ENCODE results near the gene TRAK1.

The TRAK1 gene

DNA sequence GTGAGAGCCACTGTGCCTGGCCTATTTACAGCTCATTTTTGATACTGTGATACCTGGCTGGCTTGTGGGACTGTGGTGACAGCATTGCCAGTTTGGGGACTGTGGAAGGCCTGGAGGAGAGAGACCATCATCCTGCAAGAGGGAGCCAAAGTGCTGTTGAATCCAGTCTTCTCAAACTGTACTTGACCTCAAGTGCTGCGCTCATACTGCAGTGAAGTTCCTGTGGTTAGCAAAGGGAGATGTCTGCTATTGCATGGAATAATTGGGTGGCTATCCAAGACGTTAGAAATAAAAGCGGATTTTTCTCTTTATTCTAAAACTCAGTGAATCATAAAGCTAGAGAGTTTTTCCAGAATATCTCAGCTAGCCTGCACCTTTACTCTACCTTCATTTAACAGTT lies 91.4 kb downstream of the TRAK1 start:
- no peak for DNase-seq

DNA sequence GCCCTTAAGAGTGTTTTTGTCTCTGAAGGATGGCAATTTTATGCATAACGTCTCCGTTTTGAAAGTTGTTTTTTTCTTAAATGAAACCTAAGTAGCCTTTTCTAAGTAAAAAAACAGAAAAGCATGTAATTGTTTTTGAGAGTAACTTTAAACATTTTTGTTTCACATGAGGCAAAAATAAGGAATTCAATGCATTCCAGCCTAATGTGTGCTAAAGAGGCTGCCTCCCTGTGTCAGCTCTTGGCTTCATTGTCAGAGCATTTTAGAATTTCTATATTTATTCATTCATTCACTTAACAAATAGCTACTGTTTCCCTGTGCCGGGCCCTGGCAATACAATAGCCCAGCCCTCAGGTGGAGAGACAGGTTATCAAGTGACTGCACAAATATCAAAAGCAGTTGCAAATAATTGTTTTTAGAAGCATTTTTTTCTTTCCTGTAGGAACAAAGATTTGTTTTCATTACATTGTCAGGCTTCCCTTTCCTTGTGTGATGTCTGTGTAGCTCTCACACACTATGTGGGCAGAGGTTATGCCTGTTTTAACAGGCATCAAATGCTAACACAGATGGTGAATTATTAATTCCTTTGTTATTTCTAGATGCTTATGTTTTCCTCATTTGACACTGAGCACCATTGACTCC lies 93.0 kb downstream of the TRAK1 start:
- DNase-seq = no peak

DNA sequence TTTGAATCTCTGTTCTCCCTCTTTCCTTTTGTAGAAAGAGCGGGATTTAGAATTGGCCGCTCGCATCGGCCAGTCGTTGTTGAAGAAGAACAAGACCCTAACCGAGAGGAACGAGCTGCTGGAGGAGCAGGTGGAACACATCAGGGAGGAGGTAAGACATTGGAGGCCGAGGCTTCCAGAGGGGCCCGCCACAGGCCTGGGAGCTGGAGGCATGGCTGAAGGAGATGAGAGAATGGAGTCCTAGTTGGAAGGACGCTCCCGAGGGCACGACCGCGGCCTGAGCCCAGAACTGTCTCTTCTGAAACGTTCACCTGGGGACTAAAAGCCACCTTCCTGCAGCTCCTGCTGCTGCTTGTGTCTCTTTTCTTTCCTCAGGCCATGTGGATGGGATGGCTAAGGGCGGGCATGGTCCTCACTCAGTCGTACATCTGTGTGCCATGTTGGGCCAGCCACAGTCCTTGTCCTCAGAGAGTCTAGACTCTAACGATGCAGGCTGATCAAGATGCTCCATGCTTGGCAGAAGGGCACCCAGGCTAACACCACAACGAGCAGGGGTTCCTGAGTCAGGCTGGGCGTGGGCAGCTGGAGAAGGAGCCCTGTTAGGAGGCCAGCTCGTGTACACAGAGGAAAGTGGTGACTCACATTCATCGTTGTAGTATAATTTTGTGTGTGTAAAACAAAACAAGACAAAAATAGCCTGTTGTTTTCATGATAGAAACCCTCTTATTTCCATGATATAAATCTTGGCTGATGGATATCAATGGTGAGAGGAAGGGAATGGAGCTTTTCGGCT lies 93.7 kb downstream of the TRAK1 start:
- DNase-seq = no peak

DNA sequence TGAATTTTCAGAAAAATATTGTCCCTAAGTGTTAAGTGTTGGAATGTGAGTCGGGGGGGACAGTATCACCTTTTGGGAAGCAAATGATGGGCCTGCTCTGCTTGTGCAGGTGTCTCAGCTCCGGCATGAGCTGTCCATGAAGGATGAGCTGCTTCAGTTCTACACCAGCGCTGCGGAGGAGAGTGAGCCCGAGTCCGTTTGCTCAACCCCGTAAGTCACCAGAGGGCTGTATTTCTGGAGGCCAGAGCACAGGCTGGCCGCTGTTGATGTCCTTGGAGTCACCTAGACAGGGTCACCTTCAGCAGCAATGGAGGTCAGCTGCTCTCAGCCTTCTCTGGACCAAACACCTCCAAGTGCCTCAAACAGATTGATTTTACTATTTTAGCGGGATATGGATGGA lies 96.8 kb downstream of the TRAK1 start:
- DNase-seq = no peak

DNA sequence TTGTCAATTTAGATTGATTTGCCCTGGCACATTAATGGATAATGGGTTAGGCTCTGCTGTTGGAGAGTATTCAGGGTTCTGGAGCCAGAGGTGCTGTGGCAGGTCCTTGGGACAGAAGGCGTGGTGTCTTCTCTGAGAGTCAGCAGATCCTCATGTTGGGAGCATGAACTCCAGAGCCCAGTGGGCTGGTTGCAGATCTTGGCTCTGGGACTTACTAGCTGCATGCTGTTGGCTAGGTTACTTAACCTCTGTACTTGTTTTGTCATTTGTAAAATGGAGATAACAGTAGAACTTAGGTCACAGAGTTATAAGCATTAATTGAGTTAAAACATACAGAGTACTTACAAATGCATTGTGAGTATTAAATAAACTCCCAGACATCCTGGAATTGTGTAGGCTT lies 97.2 kb downstream of the TRAK1 start:
- DNase-seq = no peak

DNA sequence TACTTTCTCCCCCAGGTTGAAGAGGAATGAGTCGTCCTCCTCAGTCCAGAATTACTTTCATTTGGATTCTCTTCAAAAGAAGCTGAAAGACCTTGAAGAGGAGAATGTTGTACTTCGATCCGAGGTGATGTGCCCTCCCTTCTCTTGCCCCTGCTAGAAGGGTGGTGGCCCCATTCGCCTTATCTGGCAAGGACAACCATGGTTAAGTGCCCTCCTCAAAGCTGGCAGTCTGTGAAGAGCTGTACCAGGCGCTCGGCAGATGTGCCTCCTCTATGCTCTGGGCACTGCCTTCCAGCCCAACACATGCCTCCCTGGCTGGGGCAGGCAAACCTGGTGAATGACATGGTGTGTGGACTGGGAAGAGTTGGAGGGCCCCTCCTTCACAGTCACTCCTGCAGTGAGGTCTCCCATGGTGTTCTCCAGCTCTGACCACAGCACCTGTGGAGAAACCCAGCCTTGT lies 97.9 kb downstream of the TRAK1 start:
- DNase-seq = no peak

DNA sequence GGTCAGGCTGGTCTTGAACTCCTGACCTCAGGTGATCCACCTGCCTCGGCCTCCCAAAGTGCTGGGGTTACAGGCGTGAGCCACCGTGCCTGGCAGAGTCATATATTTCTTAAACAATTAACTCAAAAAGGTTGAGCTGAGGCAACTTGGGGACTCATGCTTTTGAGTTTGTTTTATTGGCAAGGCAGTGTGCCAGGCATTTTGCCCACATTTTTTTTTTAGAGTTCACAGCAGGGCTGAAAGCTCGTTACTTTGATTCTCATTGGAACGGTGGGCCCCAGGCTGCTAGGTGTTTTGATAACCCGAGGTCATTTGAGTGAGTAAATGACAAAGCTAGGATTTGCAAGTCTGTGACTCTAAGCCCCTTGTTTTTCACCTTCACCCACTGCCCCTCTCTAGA lies 98.6 kb downstream of the TRAK1 start:
- no peak for DNase-seq

DNA sequence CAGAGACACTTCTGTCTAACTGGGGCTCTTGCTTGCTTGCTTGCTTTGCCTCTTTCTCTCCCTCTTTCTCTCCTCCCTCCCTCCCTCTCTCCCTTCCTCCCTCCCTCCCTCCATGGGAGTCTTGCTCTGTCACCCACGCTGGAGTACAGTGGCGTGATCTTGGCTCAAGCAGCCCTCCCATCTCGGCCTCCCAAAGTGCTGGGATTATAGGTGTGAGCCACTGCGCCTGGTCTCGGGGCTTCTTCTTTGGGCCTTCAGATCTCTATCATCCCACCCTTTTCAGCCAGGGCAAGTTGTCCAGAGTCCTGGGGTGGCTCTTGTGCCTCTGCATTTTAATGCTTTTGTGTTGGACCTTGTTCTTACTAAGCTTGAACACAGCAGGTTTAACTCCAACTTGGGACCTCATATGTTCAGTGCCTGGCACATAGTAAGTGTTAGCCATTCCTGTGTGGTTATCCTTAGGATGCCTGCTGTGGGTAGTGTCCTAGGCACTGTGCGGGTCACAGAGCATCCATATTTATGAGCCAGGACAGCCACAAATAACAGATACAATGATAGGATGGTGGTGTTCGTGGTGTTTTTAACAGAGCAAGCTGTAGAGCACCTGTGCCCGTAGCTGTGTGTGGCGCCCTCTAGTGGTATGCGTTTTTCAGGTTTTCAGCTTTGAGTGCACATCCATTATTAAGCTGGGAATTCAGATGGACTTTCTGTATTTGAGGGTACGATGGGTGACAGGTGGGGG lies 99.7 kb downstream of the TRAK1 start:
- peak; percentile 67 for DNase-seq

DNA sequence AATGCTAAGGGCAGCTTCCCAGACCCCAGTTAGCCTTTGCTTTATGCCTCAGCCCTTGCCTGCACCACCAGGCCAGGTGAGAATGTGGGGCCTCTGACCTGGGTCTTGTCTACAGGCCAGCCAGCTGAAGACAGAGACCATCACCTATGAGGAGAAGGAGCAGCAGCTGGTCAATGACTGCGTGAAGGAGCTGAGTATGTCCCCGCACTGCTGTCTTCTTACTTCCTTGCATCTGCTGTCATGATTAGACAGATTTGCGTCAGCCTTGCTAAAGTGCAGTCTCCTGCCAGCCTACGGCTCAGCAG lies 100.2 kb downstream of the TRAK1 start:
- DNase-seq = no peak

DNA sequence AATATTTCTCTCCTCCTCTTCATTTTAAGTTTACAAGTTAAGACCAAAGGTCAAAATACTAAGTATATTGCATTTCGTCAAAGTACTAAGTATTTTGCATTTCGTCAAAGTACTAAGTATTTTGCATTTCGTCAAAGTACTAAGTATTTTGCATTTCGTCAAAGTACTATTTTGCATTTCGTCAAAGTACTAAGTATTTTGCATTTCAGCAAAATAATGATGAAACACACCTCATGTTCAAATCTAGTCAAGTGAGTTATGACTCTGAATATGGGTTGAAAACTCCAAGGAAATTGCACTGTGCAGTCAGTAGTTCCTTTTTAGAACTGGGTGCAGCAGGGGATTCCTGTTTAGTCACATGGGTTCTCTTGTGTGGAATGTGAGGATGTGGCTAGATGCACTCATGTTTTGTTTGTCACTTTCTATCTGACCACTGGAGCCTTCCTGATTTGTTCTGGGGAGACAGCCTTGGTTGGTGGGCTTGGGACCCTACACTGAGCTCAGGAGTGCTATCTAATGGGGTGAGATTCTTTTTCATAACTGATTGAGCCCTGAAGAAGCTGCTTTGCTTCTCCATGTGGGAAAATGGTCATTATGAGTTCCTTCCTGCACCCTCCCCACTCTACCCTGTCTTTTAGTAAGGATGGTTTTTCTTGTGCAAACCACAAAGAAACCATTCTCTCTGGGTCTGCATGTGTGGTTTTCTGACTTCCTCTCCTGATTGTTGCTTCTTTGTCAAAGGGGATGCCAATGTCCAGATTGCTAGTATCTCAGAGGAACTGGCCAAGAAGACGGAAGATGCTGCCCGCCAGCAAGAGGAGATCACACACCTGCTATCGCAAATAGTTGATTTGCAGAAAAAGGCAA lies 101.4 kb downstream of the TRAK1 start:
- no peak for DNase-seq

DNA sequence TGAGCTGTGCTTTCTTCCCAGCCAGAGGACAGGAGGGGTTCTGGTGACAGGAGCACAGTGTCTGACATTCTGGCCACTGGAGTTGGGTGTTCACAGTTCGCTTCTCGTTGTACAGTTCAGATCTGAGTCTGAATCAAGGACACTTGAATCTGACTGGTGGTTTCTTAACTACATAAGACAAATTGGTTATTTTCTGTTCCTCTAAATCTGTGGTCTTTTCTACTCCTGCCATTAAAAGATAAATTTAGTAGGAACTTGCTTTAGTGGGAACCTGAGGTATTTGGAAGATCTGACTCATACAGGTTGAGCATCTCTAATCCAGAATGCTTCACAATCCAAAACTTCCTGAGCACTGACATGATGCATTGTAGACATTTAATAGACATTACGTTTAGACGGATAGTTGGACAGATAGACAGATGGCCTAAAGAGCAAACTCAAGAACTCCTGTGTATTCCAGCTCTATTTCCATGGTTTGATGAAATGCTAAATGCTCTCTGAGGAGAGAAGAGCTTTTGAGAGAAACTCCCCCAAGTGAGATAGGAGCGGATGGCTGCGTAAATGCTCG lies 103.9 kb downstream of the TRAK1 start:
- DNase-seq = no peak

DNA sequence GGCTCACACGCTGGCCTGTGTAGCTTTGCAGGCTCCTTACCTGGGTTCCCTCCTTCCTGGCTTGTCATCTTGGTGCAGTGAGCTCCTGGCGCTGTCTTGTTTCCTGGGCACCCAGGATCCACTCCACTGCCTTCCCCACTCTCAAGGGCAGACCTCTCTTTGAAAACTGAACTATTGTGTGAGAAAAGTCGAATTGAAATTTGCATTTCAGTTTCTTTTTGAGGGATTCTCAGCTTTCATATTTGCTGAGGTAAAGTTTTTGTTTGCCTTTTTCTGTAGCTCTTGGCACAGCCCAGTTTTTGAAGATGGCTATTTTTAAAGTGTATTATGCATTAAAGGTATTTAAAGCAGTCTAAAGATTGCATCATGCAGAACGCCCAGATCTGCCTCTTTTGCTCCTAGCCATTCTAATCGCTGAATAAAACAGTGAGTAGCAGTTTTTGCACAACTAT lies 104.7 kb downstream of the TRAK1 start:
- DNase-seq = no peak

DNA sequence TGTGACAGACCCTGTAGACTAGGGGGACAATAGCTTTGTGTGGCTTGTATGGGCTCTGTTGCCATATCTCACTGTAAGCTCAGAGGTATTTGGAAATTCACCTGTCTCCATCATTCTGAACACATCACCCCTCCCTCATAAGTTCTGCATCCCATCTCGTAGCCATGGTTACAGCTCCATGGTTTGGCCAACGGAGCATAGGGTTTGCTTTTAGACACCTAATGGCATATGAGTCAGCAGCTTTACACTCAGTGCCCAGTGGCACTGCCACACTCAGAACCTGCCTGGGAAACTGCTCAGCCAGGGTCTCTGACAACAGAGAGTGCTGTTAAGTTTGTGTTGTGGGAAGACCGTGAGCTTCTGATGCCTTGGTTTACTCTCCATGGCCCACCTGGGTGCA lies 107.6 kb downstream of the TRAK1 start:
- DNase-seq = no peak

DNA sequence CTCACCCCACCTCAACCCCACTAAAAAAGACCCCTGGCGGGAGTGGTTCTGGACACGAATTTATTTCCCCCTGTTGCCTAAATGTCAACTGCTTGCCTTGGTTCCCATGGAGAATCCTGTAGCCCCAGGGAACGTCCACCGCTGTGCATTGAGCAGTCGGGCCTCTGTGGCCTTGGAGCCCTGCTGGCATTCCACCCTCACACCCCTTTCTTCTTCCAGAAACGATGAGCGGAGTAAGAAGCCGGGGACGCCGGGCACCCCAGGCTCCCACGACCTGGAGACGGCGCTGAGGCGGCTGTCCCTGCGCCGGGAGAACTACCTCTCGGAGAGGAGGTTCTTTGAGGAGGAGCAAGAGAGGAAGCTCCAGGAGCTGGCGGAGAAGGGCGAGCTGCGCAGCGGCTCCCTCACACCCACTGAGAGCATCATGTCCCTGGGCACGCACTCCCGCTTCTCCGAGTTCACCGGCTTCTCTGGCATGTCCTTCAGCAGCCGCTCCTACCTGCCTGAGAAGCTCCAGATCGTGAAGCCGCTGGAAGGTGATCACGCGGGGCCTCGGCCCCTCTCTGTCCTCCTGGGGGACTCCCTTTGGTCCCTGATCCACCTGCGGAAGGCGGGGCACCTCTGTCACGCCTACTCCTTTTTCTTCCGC lies 111.2 kb downstream of the TRAK1 start:
- DNase-seq = no peak

DNA sequence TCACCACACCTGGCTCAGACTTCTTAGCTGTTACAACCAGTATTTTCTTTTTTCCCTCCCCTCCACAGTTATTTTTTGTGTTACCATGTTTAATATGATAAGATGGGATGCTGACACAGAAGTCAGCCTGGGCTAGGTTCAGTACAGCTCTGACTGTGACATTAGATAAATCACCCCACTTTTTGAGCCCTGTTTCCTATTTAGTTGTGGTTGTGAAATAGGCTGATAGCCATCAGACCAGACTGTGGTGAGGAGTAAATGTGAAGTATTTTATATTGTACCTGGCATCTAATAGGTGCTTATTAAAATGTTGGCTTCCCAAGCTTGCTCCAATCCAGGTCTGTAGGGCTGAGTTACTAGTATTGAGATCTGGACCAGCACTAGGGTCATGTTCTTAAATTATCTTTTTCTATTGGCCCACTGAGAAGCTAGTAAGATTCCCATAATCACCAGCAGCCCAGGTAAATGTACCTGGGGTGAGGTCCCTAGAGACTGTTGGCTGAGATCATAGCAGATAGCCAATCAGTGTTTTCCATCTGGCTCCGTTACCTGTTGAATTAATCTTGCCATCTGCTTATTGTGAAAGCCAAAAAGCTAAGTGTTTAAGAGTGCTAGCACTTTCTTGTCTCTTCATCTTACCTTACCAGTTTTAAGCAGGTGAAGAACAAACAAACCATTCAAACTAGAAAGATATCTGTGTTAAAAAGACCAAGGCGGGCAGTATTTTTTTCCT lies 113.9 kb downstream of the TRAK1 start:
- no peak for DNase-seq

DNA sequence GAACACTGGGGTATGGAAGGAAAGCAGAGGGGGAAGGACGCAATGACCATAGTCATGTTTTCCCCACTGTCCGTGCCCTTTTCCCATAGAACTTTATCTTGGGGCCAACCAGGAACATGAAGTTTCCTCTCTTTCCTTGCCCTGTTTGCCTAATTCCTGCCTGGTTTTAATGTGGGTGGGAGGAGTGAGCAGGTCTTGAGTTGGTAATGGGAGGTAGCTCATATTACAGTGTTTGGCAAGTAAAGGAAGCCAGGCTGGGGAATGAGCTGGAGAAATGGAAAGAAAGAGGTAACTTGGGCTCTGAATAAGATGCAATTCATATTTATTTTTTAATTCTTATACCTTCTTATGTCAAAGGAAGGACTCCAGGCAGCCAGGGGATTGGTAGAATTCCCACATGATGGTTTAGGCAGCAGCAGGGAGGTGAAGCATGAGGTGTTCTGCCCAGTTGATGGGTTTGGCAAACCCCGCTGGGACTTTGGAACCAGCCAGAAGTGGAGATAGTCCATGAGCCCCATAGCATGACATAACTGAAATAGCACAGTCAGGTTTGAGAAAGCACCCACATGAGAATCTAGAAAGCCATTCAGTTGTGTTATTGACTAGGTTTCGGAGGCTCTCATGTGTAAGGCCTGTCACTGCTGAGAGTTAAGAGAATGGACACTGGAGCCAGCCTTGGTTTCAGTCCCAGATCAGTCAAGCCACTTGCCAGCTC lies 114.8 kb downstream of the TRAK1 start:
- no peak for DNase-seq

DNA sequence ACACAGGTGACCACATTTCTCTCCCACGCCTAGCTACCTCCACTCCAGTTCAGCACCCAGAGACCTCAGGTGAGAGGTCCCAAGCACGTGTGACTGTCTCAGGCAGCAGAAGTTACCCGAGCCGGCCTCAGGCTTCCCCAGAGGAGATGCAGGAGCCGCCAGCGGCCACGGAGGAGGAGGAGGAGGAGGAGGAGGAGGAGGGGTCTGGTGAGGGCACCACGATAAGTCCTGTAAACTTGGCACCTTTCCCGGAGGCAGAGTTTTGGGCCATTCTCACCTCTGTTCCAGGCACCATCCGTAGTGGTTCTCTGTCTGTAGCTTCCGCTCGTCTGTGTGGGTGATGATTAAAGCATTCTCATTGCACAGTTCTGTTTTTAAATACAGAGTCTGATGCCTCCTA lies 118.8 kb downstream of the TRAK1 start:
- no peak for DNase-seq

DNA sequence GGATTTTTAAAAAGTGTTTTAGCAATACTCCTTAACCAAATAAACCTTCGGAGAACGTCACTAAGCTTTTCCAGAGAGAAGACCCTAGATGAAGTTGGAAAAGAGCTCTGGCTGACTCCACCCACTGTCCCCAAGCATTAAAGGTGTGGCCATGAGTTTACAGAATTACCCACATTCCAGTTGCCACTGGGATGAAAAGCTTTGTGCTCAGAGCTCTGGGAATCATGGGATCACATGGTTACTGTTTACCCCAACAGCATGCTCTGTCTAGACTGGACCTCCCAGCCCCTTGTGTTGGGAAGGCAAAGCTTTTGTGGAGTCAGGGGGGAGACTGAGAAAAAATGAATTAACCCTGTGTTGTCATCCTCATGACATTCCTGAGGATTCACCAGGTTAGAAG lies 119.6 kb downstream of the TRAK1 start:
- no peak for DNase-seq

DNA sequence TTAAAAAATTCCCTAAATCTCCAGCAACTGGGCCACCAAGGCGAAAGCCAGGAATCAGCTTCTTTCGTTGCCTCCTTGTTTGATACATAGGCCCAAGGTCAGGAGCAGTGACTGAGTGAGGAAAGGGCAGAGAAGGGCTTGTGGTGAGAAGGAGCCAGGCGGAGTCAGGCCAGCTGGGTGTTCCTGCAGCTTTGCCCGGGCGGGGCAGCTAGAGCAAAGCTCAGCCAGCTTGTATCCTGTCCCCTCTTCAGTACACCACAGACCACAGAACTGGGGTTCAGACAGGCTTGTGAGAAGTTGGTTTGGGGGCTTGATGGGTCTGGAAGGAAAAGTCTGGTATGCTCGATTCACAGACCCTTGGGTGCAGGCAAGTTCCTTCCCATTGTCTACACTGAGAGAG lies 122.3 kb downstream of the TRAK1 start:
- DNase-seq = peak; percentile 23

DNA sequence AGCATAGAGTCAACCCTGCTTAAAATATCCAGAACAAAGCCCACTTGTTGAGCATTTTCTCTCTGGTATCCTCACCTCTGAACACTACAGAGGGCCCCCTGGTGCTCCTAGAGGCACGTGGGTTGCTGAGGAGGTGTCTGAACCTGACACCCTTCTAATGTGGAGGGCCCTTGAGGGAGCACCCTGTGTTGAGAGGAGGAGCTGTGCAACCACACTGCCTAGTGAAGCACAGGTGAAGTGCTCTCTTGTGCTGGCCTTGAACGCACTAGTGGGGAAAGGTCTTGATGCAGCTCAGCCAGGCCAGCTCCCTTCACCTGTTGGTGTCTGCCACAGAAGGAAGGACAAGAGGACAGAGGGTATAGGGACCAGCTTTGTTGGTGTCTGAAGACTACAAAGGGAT lies 122.9 kb downstream of the TRAK1 start:
- DNase-seq = peak; percentile 11

Measured in CD4-positive, alpha-beta T cell treated with Interleukin-17A for 1 hour (primary cell).